T-helper 1 cell (primary cell): ENCODE measurements around the gene RAB31.
A peak's percentile ranks its signal among the peaks of the same experiment; 100 is the strongest.
"Not testable (repeated sequence)": the region's sequence is repeated elsewhere in the genome, so short reads cannot be mapped to it uniquely, and the experiment has no call there.

Experiments used
- DNase-seq, 5 donors: peaks; one replicate each; pipeline ENCODE4 v3.0.0-alpha.2; 2012 to 2020

Gene RAB31

GRCh38 chr18:9762526-9762925, 54.4 kb downstream of the RAB31 start:
- no peak for DNase-seq

DNA sequence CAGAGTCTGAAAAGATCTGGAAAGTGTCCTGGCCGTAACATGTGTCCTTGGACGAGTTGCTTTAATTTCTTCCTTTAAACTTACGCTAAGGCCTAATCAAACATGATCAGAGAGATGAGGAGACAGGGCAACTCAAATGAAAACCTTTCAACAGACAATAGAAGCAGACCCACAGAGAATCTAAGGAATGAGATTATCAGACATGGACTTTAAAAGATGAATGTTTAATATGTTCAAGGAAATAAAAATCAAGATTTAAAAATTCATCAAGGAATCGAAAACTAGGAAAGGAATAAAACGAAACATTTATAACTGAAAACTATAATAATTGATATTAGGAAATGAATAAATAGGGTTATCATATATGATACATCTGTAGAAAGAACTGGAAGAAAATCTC, 55.1 kb downstream of the RAB31 start:
- DNase-seq, result no peak

GRCh38 chr18:9764011-9764481, 55.9 kb downstream of the RAB31 start:
- no peak for DNase-seq

- no peak for DNase-seq
Measured at GRCh38 chr18:9765501-9765900, 57.4 kb downstream of the RAB31 start.

- no peak for DNase-seq
Measured at GRCh38 chr18:9766076-9766481, 58.0 kb downstream of the RAB31 start.

DNA sequence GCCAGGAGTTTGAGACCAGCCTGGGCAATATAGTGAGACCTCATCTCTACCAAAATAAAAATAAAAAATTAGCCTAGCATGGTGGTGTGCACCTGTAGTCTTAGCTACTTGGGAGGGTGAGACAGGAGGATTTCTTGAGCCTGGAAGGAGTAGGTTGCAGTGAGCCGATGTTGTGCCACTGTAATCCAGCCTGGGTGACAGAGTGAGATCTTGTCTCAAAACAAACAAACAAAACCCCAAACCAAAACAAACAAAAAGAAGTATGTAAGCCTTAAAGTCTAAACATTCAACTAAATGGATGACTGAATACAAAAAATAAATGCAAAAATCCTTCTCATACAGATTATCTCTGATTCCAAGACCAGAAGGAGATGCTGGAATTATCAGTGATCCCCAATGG, 58.6 kb downstream of the RAB31 start:
- DNase-seq, result no peak

- DNase-seq, result not testable (repeated sequence)
Measured at GRCh38 chr18:9768071-9768691, 60.1 kb downstream of the RAB31 start.

DNA sequence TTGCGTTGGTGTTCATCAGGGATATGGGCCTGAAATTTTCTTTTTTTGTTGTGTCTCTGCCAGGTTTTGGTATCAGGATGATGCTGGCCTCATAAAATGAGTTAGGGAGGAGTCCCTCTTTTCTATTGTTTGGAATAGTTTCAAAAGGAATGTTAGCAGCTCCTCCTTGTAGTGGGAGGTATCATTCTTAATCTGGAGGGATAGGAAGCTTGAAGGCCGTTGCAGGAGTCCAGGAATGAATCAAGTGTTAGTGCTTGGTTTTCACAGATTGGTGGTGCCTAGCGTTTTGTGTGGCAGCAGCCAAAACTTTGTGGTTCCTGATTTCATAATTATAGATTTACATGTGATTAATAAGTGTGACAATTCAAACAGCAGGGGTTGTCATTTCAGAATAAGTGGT, 62.0 kb downstream of the RAB31 start:
- DNase-seq, result not testable (repeated sequence)

DNA sequence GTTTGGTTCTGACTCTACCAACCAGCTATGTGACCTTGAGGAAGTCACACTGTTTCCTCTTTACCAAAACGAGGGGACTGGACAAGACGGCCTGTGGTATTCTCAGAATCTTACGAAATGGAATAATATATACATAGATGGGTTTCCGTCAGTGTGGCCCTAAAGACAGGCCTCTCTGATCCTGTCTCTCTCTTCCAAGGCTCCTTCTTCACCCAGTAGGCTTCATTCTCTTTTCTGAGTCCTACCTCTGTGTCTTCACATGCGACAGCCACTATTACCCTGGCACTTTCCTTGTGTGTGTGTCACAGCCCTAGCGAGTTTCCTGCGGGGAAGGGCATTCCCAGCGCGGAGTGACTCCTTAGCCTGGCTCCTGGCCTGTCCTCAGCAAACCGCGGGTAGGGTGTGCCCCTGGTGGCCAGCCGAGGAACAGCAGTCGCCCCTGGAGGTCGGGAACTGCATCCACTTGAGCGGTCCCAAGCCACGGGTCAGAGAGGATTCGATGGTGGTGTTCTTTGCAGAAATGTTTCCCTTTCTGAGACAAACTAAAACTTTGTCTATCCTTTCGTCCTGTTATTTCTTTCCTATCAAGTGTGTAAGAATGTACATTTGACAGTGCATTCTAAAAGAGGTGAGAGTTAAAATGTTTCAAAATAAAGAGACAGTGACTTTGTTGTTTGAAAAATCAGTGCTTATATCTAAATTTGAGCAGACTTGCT, 63.3 kb downstream of the RAB31 start:
- DNase-seq, result peak in 4 of 5 donors; percentile 6 to 18 (median 12)

GRCh38 chr18:9771977-9772660, 64.0 kb downstream of the RAB31 start:
- DNase-seq, result no peak

GRCh38 chr18:9772847-9773677, 65.0 kb downstream of the RAB31 start:
- DNase-seq, result no peak

GRCh38 chr18:9774150-9774549, 66.0 kb downstream of the RAB31 start:
- no peak for DNase-seq

GRCh38 chr18:9775178-9775577, 67.1 kb downstream of the RAB31 start:
- no peak for DNase-seq

DNA sequence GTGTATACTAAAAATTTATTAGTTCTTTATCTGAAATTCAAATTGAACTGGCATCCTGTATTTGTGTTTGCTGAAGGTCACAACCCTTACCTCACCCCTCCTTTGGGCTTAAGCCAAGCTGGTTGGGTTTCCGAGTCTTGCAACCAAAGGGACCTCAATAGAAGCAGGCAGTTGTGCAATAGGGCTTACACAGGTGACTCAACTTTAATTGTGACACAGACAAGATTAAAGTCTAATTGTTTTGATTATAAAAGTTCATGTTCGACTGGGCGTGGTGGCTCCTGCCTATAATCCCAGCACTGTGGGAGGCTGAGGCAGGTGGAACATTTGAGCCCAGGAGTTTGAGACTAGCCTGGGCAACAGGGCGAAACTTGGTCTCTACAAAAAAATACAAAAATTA, 71.5 kb downstream of the RAB31 start:
- DNase-seq, result no peak

- DNase-seq, result no peak
Measured at GRCh38 chr18:9782073-9782857, 74.2 kb downstream of the RAB31 start.

GRCh38 chr18:9786631-9787030, 78.5 kb downstream of the RAB31 start:
- DNase-seq, result no peak

DNA sequence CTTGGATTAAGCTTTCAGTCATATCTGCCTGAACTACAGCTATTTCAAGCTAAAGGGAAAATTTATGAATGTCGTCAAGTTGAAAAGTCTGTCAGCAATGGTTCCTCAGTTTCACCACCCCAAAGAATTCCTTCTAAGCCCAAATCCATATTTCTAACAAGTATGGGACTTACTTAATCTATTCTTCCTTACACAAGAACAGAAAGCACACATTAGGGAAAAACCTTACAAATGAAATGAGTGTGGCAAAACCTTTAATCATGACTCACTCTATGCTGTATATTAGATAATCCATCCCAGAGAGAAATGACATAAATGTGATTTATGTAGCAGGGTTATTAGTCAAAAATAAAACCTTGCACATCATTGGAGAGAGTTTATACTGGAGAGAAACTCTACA, 78.9 kb downstream of the RAB31 start:
- DNase-seq, result no peak

- DNase-seq, result no peak
Measured at GRCh38 chr18:9787712-9788111, 79.6 kb downstream of the RAB31 start.

GRCh38 chr18:9788140-9788539, 80.0 kb downstream of the RAB31 start:
- no peak for DNase-seq

- no peak for DNase-seq
Measured at GRCh38 chr18:9788860-9789259, 80.8 kb downstream of the RAB31 start.

- no peak for DNase-seq
Measured at GRCh38 chr18:9790261-9790660, 82.2 kb downstream of the RAB31 start.

- DNase-seq, result no peak
Measured at GRCh38 chr18:9791991-9792390, 83.9 kb downstream of the RAB31 start.
